T follicular helper cell (primary cell): ENCODE measurements around the gene MRM2.
"Not testable (repeated sequence)": the region's sequence is repeated elsewhere in the genome, so short reads cannot be mapped to it uniquely, and the experiment has no call there.

ENCODE experiments used
- DNase-seq: peaks from one replicate; pipeline ENCODE4 v3.0.0-alpha.2; 2020; ENCODE audit warnings: low read depth
- total RNA-seq, 2 experiments: gene quantifications; one replicate each; lab custom pipeline; 2026; lab: John Stamatoyannopoulos, UW

MRM2 gene
- total RNA-seq: 0.22 to 0.36 reads per million in 2 experiments

DNA sequence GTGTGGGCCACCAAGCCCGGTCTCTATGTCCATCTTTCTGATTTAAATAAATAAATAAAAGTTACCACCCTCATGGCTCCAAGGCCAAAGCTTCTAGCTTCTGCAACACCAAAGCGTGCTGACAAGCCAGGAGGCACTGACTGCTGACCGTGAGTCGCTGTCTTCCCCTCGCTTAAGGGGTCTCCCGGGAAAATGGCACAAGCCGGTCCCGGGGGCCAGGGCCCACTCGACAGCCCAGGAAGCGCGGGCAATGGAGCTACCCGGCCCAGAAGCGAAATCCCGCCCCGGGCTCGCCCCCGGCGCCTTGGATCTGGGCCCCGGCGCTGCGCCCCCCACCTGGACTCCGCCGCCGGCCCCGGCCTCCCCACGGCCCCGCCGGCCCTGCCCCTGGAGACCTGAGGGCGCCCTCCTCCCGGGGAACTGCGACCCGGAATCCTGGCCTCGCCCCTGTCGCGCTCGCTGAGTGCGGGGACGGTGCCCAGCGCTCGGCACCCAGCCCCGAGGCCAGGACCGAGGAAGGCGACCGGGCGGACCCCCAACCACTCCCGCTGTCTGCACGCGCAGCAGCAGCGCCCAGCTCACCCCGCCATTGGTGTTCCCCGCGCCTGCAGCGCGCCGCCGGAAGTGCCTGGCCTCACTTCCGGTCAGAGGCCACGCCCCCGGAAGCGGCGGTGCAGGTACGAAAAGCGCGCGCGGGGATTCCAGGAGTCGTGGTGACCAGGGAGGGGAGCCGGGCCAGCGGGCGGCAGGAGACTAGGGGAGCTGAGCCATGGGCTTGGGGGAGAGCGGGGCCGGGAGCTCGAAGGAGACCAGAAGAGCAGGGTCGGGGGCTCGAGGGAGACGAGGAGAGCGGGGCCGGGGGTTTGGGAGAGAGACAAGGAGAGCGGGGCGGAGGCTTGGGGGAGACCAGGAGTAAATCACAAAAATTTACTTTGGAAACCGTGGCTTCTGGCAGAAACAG is at the start of gene MRM2, which contains the start of gene NUDT1:
TSS of gene MRM2 (minus strand) at position 626 of the 961 bp plus-strand sequence. CDS start at position 590, 36 bp downstream.
TSS of gene NUDT1 (plus strand) at position 647 of the 961 bp plus-strand sequence. CDS start 2,349 bp downstream, outside the sequence.
- peak; percentile 34 for DNase-seq

GRCh38 chr7:2290877-2291276 is 48.9 kb upstream of the MRM2 start:
- no peak for DNase-seq

DNA sequence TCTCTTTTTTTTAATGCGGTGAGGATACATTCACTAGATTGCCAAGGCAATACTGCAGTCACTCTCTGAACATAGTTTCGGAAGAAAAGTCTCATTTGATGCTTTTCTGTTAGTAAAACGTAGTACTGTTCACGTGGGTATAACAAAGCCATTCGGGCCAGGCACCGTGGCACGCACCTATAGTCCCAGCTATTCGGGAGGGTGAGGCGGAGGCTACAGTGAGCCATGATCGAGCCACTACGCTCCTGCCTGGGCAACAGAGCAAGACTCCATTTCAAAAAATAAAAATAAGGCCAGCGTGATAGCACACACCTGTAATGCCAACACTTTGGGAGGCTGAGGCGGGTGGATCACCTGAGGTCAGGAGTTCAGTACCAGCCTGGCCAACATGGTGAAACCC is 47.6 kb upstream of the MRM2 start:
- DNase-seq: no peak

GRCh38 chr7:2289111-2289586 is 47.1 kb upstream of the MRM2 start:
- no peak for DNase-seq

- no peak for DNase-seq
Observed at GRCh38 chr7:2288503-2288902, 46.5 kb upstream of the MRM2 start.

- no peak for DNase-seq
Observed at GRCh38 chr7:2287745-2288144, 45.7 kb upstream of the MRM2 start.

- DNase-seq: no peak
Observed at GRCh38 chr7:2283074-2283473, 41.1 kb upstream of the MRM2 start.

DNA sequence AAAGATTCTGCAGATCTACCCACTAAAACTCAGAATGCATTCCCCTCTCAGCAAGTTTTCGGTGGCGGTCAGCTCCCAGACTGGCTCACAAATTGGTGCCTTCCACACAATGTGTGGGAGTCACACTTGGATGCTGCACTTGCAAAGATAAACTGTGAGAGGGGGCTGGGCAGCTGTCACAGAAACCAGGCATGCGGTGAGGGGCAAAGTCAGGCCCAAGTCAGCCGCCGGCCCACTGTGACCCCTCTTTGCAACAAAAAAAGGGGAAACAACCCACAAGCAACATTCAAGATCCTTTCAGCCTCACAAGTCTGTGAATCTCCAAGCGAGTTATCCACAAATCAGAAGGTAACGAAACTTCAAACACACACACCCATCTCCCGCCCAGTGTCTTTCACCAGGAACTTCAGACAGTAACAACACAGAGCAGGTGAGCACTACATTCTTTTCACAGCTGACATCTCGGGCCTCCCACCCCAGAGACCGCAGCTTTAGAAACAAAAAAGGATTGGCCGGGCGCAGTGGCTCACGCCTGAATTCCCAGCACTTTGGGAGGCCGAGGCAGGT is 40.3 kb upstream of the MRM2 start:
- DNase-seq: no peak

GRCh38 chr7:2281541-2281940 is 39.5 kb upstream of the MRM2 start:
- DNase-seq: no peak

DNA sequence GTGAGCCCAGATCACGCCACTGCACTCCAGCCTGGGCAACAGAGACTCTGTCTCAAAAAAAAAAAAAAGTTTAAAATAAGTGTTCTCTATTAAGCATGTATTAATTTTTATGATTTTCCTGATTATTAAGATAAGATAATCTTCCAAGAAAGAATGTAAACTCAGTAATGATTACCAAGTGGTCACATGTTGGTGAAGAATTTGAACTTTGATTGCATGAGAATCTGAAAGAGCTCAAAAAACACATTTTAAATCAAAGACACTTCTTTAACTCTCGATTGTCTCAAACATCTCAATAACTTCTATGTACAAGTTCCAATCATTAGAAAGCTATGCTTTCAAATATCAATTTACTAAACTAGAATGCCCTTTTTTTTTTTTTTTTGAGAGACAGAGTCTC is 38.4 kb upstream of the MRM2 start:
- DNase-seq: no peak

GRCh38 chr7:2279896-2280295 is 37.9 kb upstream of the MRM2 start:
- no peak for DNase-seq

- no peak for DNase-seq
Observed at GRCh38 chr7:2278026-2278425, 36.0 kb upstream of the MRM2 start.

DNA sequence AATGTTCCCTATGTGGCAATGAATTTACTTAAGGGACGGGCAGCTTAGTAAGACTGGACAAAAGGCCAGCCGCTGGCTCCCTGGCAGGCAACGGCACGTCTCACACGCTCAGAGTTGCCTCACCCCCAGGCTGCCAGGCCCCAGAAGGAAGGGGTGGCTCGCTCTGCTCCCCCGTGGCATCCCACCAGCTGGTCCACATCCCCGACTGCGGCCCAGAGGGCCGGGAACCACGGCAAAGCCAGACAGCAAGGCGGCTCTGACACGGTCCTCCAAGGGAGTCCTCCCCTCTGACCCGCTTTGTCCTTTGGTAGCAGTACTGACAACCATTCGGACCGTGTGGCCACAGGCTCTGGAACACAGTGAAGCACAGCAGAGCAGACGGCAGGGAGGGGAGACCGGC is 34.1 kb upstream of the MRM2 start:
- DNase-seq: no peak

GRCh38 chr7:2275101-2275500 is 33.1 kb upstream of the MRM2 start:
- DNase-seq: no peak

- DNase-seq: no peak
Observed at GRCh38 chr7:2274666-2275065, 32.7 kb upstream of the MRM2 start.

DNA sequence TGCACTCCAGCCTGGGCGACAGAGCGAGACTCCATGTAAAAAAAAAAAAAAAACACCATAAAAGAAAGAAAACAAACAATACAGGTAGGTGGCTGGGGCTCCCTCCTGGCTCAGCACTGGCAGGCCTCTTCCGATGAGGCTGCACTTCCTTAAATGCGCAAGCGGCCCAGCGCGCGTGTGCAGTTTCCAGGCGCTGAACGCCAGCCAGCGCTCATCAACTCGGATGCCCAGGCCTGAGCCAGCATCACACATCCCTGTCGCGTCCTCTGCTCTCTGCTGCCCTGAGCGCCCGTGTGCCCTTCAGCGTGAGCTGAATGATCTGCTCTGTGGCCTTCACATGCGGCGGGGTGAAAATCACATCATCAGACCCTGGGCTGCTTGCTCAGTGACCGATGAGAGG is 31.9 kb upstream of the MRM2 start:
- no peak for DNase-seq

DNA sequence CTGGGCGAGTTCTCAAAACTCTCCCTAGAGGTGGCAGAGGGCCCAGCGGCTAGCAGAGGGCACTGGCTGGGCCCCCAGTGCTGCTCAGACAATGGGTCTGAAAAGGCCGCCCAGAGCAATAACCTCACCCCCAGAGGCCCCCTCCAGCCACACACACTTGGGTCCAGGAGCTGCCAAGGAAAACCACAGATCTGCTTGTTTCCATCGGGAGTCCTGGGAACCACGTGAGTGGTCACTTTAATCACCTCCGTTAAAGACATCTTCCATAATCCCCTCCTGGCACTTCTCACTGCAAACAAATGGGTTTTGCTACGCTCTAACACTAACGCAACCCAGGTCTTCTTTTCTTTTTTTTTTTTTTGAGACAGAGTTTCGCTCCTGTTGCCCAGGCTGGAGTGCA is 30.0 kb upstream of the MRM2 start:
- DNase-seq: no peak

- DNase-seq: no peak
Observed at GRCh38 chr7:2271273-2272026, 29.4 kb upstream of the MRM2 start.

DNA sequence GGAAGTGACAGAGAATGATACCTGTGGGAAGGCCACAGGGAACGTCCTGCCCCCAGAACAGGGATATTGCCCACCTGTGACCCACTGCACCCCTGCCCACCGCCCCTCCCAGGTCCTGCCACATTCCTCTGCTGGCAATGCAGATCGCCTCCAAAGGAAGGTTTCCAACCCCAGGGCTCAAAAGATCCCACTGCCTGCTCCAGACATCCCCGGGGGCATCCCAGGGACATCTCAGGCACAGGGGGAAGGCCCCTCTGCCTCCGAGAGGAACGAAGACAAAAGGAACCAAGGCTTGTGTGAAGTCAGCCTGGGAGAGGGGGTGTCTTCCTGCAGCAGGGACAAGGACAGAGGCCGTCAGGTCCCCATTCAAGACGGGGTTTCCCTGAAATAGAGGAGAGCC is 28.5 kb upstream of the MRM2 start:
- no peak for DNase-seq

DNA sequence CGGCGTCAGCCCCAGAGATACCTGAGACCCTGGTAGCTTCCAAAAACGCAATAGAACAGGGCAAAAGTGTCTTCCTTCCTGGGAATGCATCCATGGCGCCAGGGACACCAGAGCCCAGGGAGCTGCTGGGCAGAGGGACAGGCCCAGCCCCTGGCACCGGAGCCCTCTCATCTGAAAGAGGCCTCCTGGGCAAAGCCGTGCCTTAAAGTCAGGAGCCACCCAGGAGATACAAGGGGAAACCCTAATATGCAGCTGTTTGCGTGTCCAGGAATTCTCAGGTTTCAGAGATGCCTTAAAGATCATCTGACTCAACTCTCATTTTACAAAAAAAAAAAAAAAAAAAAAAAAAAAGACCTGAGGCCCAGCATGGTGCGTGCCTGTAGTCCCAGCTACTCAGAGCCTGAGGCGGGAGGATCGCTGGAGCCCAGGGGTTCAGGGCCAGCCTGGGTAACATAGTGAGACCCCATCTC is 28.0 kb upstream of the MRM2 start:
- DNase-seq: no peak

DNA sequence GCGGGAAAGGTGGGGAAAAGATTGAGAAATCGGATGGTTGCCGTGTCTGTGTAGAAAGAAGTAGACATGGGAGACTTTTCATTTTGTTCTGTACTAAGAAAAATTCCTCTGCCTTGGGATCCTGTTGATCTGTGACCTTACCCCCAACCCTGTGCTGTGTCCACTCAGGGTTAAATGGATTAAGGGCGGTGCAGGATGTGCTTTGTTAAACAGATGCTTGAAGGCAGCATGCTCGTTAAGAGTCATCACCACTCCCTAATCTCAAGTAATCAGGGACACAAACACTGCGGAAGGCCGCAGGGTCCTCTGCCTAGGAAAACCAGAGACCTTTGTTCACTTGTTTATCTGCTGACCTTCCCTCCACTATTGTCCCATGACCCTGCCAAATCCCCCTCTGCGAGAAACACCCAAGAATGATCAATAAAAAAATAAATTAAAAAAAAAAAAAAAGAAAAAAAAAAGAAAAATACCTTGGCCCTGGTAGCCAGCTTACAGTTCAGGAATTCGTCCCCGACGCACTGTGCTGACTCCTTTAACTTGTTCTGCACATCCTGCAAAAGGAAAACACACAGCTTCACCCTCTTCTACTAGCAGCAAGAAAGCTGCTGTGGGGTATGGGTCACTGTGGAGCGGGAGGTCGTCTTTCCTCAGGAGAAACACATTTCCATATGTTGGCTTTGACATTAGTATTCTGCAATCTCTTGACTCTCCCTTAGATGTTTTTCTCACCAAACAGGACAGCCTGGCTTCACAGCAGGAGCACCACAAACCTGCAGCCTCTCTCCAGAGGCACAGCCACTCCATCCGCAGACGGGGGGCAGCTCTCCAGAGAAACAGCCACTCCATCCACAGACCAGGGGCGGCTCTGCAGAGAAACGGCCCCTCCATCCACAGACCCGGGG is 27.3 kb upstream of the MRM2 start:
- DNase-seq: not testable (repeated sequence)
